H1 (cell line): ENCODE data around the gene ARHGAP22. TPM values are rescaled to one million over a fixed set of nuclear protein-coding genes. Genes with fewer than 3 reads are reported as not detected.

Source experiments
- CTBP2 ChIP-seq: IDR thresholded peaks from 2 replicates; pipeline ENCODE4 v1.7.0; 2011; ENCODE audit warnings: borderline replicate concordance, mild to moderate bottlenecking, moderate library complexity, mixed read lengths, low read length; ENCODE audit not compliant: insufficient read depth, insufficient read length
- EZH2 ChIP-seq: fragments of 200-600 bp; sonication (generic); IDR thresholded peaks from 2 replicates; pipeline ENCODE4 v1.7.1; 2012; ENCODE audit warnings: low read depth, mild to moderate bottlenecking, moderate library complexity, low read length, inconsistent platforms; ENCODE audit not compliant: severe bottlenecking
- POLR2AphosphoS5 ChIP-seq: IDR thresholded peaks from 2 replicates; pipeline ENCODE4 v1.6.1; 2011; ENCODE audit warnings: low read depth, low read length
- RAD21 ChIP-seq, 2 experiments: IDR thresholded peaks in 1 of 2; conservative IDR thresholded peaks in 1 of 2; 2 replicates each; pipeline ENCODE4 v1.6.1; 2011; ENCODE audit warnings: low read depth in 2 of 2, low read length in 2 of 2, improper control_type of control experiment in 1 of 2, inconsistent platforms in 1 of 2, mild to moderate bottlenecking in 1 of 2, moderate library complexity in 1 of 2
- SIN3A ChIP-seq, 2 experiments: IDR thresholded peaks in 1 of 2; conservative IDR thresholded peaks in 1 of 2; 2 replicates each; pipeline ENCODE4 v1.6.1; 2011 to 2012; ENCODE audit warnings: low read length in 2 of 2, improper control_type of control experiment in 1 of 2, low read depth in 1 of 2, mild to moderate bottlenecking in 1 of 2
- SP4 ChIP-seq: IDR thresholded peaks from 2 replicates; pipeline ENCODE4 v1.6.1; 2012; ENCODE audit warnings: low read length, inconsistent platforms
- SUZ12 ChIP-seq: fragments of 200-600 bp; sonication (generic); IDR thresholded peaks from 2 replicates; pipeline ENCODE4 v1.6.1; 2012; ENCODE audit warnings: mild to moderate bottlenecking, inconsistent platforms, low read length, moderate library complexity, mixed read lengths
- TEAD4 ChIP-seq: IDR thresholded peaks from 2 replicates; pipeline ENCODE4 v1.6.1; 2012; ENCODE audit warnings: low read depth, low read length, inconsistent platforms, mixed read lengths
- USF2 ChIP-seq: IDR thresholded peaks from 2 replicates; pipeline ENCODE4 v1.6.1; 2011; ENCODE audit warnings: low read length, improper control_type of control experiment
- polyA plus RNA-seq, 7 experiments: library from polyadenylated mRNA; depleted of rRNA in 3 of 7; stranded (reverse) in 5 of 7; unstranded in 2 of 7; fragments of >200 nt in 5 of 7; fragments of 200-250 nt in 2 of 7; gene quantifications; 1 replicate in 5 of 7; 2 replicates in 1 of 7; 4 replicates in 1 of 7; pipeline versions ENCODE4 v1.2.1 to v1.2.3, GENCODE V29; 2011 to 2013; ENCODE audit warnings: missing spikeins in 2 of 7, mixed read lengths in 2 of 7
- total RNA-seq: library from RNA; stranded (reverse); fragmentation: NEBNext Ultra II Directional; extraction: Animal tissue kit (Norgen Biotek cat#: 25700); gene quantifications from 2 replicates; pipeline ENCODE4 v1.2.1, GENCODE V29; 2021
- TF ChIP-seq, protein P1 (sequence below): IDR thresholded peaks from 2 replicates; pipeline ENCODE4 v1.6.1; 2011; ENCODE audit warnings: low read depth, mild to moderate bottlenecking, low read length; ENCODE audit not compliant: insufficient read depth
- TF ChIP-seq, protein P2 (sequence below): IDR thresholded peaks from 2 replicates; pipeline ENCODE4 v1.6.1; 2012; ENCODE audit warnings: inconsistent platforms

The ARHGAP22 gene
- total and polyA plus RNA-seq, 2 of the 8 experiments (the other 6 are each of a cell fraction or from before 2014, with no cell fraction given) = 3.6 to 11.2 TPM

GRCh38 chr10:48508791-48509772 is 95.8 kb downstream of the ARHGAP22 start (continued):
- TF ChIP-seq USF2 = no peak
- no peak for TF ChIP-seq TEAD4
- TF ChIP-seq, protein P1, sequence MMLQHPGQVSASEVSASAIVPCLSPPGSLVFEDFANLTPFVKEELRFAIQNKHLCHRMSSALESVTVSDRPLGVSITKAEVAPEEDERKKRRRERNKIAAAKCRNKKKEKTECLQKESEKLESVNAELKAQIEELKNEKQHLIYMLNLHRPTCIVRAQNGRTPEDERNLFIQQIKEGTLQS = no peak
- TF ChIP-seq SUZ12 = no peak
- TF ChIP-seq RAD21 (IDR thresholded peaks at IDR 0.05 in 1 of 2, conservative IDR thresholded peaks at IDR 0.05 in 1 of 2; ENCODE audit: low read depth in 2 of 2, low read length in 2 of 2) = no peak
- TF ChIP-seq, protein P2, sequence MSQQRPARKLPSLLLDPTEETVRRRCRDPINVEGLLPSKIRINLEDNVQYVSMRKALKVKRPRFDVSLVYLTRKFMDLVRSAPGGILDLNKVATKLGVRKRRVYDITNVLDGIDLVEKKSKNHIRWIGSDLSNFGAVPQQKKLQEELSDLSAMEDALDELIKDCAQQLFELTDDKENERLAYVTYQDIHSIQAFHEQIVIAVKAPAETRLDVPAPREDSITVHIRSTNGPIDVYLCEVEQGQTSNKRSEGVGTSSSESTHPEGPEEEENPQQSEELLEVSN = no peak
- no peak for TF ChIP-seq SIN3A (conservative IDR thresholded peaks at IDR 0.05 in 1 of 2, IDR thresholded peaks at IDR 0.05 in 1 of 2; ENCODE audit: low read depth in 1 of 2, low read length in 2 of 2)
- no peak for TF ChIP-seq EZH2
- TF ChIP-seq POLR2AphosphoS5 = no peak
- TF ChIP-seq SP4 = no peak
- no peak for TF ChIP-seq CTBP2
